Choroid plexus epithelial cell (primary cell): ENCODE measurements around the gene FBXL3.

Experiments used
- DNase-seq: peaks from one replicate; pipeline ENCODE4 v3.0.0-alpha.2; 2010; ENCODE audit warnings: low read depth
- H3K4me3 ChIP-seq: 2 replicates; pipeline ENCODE4 v1.5.1; 2011; ENCODE audit warnings: low read depth, mild to moderate bottlenecking, control low read depth, low read length, moderate library complexity
- TF ChIP-seq, protein P1 (sequence below): conservative IDR thresholded peaks from 2 replicates; pipeline ENCODE4 v1.5.1; 2011; ENCODE audit warnings: low read depth, mild to moderate bottlenecking, control low read depth, inconsistent platforms, low read length, moderate library complexity

The FBXL3 gene

GRCh38 chr13:76991432-76991795 lies 35.5 kb downstream of the FBXL3 start:
- TF ChIP-seq, protein P1, sequence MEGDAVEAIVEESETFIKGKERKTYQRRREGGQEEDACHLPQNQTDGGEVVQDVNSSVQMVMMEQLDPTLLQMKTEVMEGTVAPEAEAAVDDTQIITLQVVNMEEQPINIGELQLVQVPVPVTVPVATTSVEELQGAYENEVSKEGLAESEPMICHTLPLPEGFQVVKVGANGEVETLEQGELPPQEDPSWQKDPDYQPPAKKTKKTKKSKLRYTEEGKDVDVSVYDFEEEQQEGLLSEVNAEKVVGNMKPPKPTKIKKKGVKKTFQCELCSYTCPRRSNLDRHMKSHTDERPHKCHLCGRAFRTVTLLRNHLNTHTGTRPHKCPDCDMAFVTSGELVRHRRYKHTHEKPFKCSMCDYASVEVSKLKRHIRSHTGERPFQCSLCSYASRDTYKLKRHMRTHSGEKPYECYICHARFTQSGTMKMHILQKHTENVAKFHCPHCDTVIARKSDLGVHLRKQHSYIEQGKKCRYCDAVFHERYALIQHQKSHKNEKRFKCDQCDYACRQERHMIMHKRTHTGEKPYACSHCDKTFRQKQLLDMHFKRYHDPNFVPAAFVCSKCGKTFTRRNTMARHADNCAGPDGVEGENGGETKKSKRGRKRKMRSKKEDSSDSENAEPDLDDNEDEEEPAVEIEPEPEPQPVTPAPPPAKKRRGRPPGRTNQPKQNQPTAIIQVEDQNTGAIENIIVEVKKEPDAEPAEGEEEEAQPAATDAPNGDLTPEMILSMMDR: no peak
- H3K4me3 ChIP-seq: peak overlapping the region; percentile 95
- no peak for DNase-seq

DNA sequence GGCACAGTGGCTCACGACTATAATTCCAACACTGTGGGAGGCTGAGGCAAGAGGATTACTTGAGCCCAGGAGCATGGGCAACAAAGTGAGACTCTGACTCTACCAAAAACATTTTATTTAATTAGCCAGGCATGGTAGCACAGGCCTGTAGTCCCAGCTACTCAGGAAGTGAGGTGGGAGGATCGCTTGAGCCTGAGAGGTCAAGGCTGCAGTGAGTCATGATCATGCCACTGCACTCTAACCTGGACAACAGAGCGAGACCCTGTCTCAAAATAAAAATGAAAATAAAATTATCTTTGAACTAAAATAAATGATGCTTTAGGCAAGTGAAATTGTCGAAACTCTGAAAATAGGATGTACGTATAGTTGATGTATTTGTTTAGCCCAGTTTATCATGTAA lies 43.3 kb downstream of the FBXL3 start:
- H3K4me3 ChIP-seq: no peak overlapping the region
- DNase-seq: no peak
- TF ChIP-seq, protein P1: no peak

DNA sequence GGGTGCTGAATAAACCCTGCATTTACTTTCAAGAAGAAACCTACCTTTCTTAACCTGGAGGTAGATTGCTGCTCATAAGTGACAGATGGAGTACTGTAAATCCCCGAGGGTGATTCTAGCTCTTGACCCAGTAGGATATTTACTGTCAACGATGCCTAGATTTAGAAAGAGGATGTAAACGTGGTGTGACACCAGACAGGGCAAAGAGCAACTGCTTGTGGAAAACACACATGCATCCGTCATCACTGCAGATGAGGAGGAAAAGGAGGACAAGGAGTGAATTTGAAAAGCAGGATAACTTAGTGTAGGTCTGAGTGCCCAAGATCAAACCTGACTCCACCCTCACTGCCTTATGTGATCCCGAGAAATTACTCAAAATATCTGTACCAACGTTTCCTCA lies 44.9 kb downstream of the FBXL3 start:
- H3K4me3 ChIP-seq: no peak overlapping the region
- DNase-seq: no peak
- TF ChIP-seq, protein P1: no peak

GRCh38 chr13:76980075-76980718 lies 46.8 kb downstream of the FBXL3 start:
- peak overlapping the region; percentile 55 for H3K4me3 ChIP-seq
- TF ChIP-seq, protein P1: peak; percentile 89
- peak; percentile 58 for DNase-seq

DNA sequence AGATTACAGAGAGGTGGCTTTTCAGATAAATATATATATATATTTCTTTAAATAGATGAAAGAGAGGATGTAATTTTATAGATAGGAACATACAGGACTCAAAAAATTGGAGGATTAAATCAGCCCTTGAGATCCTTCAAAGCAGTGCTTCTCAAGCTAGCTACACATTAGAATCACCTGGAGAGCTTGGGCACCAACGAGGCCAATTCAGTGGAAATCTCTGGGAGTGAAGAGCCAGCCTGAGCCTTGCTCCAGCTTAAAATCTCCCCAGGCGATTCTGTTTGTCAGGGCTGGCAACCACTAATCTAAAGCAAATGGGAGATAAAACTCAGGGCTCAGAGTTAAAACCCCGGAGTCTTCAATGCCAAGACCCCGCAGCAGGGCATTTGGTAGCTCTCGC lies 50.0 kb downstream of the FBXL3 start:
- DNase-seq: no peak
- TF ChIP-seq, protein P1: no peak
- H3K4me3 ChIP-seq: no peak overlapping the region

DNA sequence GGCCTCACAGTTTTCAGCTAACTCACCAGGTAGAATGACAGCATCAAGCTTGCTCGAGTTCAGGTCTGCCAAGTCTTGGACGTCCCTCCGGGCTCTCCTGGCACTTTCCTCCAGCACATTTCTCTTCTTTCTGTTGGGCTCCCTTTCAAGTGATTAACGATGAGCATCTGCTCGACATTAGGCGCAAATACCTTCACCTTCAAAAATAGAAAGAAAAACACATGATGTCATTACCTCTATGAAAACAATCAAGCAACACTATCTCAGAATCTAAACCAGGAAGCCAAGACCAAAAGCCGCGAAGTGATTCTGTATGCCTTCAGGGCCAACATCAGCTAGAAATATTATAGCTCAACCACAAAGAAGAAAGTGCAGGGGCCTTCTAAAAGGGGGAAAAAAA lies 50.5 kb downstream of the FBXL3 start:
- peak; percentile 32 for DNase-seq
- no peak overlapping the region for H3K4me3 ChIP-seq
- TF ChIP-seq, protein P1: no peak

- H3K4me3 ChIP-seq: no peak overlapping the region
- no peak for DNase-seq
- TF ChIP-seq, protein P1: no peak
These were observed 51.1 kb downstream of the FBXL3 start for GRCh38 chr13:76975863-76976262.
